K562 (cell line): ENCODE measurements around the gene PTCH2. TPM values are rescaled to one million over a fixed set of nuclear protein-coding genes. Genes with fewer than 3 reads are reported as not detected.

ENCODE experiments used
- ATAC-seq: fragments of 200-7000 bp; cut with Tn5 transposase; 3 replicates; pipeline ENCODE4 v1.9.1; 2020; ENCODE audit warnings: moderate library complexity
- BruUV-seq: library from RNA; stranded (reverse); fragments of 400-500 nt; replicated peaks from 2 replicates; lab custom pipeline; 2021; lab: Mats Ljungman, UMichigan
- CTCF ChIA-PET: fragments of 300-600 bp; formaldehyde crosslinking; extraction: SDS; loops from one replicate; lab custom pipeline; 2021; ENCODE audit warnings: low intra/inter-chr PET ratio; lab: Yijun Ruan, JAX
- POLR2A ChIA-PET: fragments of 300-600, 350-650 bp; sonication (Branson Sonifier 250); formaldehyde crosslinking; extraction: SDS; loops from one replicate; lab custom pipeline; 2021; ENCODE audit warnings: antibody characterized with exemption, inconsistent platforms; lab: Yijun Ruan, JAX
- DNase-seq, 4 experiments: peaks; one replicate each; pipeline versions ENCODE4 v3.0.0 to v3.0.0-alpha.2; 2011 to 2018; ENCODE audit warnings: low spot score in 3 of 4, mixed read lengths in 3 of 4; ENCODE audit errors: extremely low read depth in 1 of 4
- FAIRE-seq: peaks from 2 replicates; lab custom pipeline; 2011; peaks lifted over from hg19 to GRCh38; lab: Jason Lieb, UNC
- H2AFZ ChIP-seq: 2 replicates; pipeline ENCODE4 v1.6.0; 2011; ENCODE audit warnings: low read depth, low read length, control low read depth, inconsistent platforms
- H3K27ac ChIP-seq: fragments of 200-600 bp; 3 replicates; pipeline ENCODE4 v1.8.0; 2011; ENCODE audit warnings: low read depth, mild to moderate bottlenecking, control low read depth, inconsistent platforms, low read length, moderate library complexity, mixed read lengths; ENCODE audit errors: extremely low read depth
- H3K27me3 ChIP-seq, 2 experiments: fragments of 300-600 bp in 1 of 2; 2 replicates in 1 of 2; 3 replicates in 1 of 2; pipeline versions ENCODE4 v1.6.0 to v1.8.0; 2011; ENCODE audit warnings: inconsistent platforms in 2 of 2, low read length in 2 of 2, mild to moderate bottlenecking in 1 of 2, mixed read lengths in 1 of 2, moderate library complexity in 1 of 2; ENCODE audit not compliant: control insufficient read depth in 2 of 2, insufficient read depth in 2 of 2
- H3K36me3 ChIP-seq: fragments of 300-600 bp; 3 replicates; pipeline ENCODE4 v1.8.0; 2011; ENCODE audit warnings: mild to moderate bottlenecking, low read length, inconsistent platforms; ENCODE audit not compliant: control insufficient read depth, insufficient read depth
- H3K4me1 ChIP-seq, 2 experiments: fragments of 200-600 bp in 1 of 2; replicated peaks in 1 of 2; 2 replicates in 1 of 2; 3 replicates in 1 of 2; pipeline versions ENCODE4 v1.5.1 to v1.8.0; 2011; ENCODE audit warnings: inconsistent platforms in 2 of 2, low read length in 2 of 2, mild to moderate bottlenecking in 1 of 2, mixed read lengths in 1 of 2, moderate library complexity in 1 of 2; ENCODE audit not compliant: control insufficient read depth in 2 of 2, insufficient read depth in 2 of 2
- H3K4me2 ChIP-seq: 2 replicates; pipeline ENCODE4 v1.6.1; 2011; ENCODE audit warnings: low read length, control low read depth, inconsistent platforms, mixed read lengths; ENCODE audit not compliant: insufficient read depth
- H3K4me3 ChIP-seq: fragments of 200-600 bp; sonication (generic), shearing (Covaris generic); 2 replicates; pipeline ENCODE4 v1.5.1; 2016; ENCODE audit warnings: control low read depth, inconsistent platforms
- H3K79me2 ChIP-seq: fragments of 200-600 bp; 3 replicates; pipeline ENCODE4 v1.8.0; 2011; ENCODE audit warnings: low read length, inconsistent platforms; ENCODE audit not compliant: control insufficient read depth, insufficient read depth
- H3K9ac ChIP-seq, 2 experiments: 2 replicates each; pipeline versions ENCODE4 v1.6.0 to v1.6.1; 2011; ENCODE audit warnings: low read depth in 2 of 2, low read length in 2 of 2, control low read depth in 1 of 2, inconsistent platforms in 1 of 2, mild to moderate bottlenecking in 1 of 2, mixed read lengths in 1 of 2; ENCODE audit not compliant: insufficient read depth in 1 of 2
- H3K9me1 ChIP-seq: one replicate; pipeline ENCODE4 v1.6.0; 2011; ENCODE audit warnings: inconsistent platforms, mild to moderate bottlenecking, low read length, moderate library complexity; ENCODE audit not compliant: control insufficient read depth, insufficient read depth
- H3K9me3 ChIP-seq: replicated peaks from 2 replicates; pipeline ENCODE4 v1.5.1; 2011; ENCODE audit warnings: low read depth, low read length, inconsistent platforms; ENCODE audit not compliant: control insufficient read depth, insufficient read depth
- H4K20me1 ChIP-seq: replicated peaks from 2 replicates; pipeline ENCODE4 v1.6.1; 2011; ENCODE audit warnings: low read length, inconsistent platforms, mixed read lengths; ENCODE audit not compliant: control insufficient read depth, insufficient read depth
- CTCF ChIP-seq, 3 experiments: IDR thresholded peaks in 2 of 3; conservative IDR thresholded peaks in 1 of 3; 2 replicates each; pipeline ENCODE4 v1.5.1; 2011 to 2012; ENCODE audit warnings: low read length in 3 of 3, mild to moderate bottlenecking in 3 of 3, control low read depth in 2 of 3, improper control_type of control experiment in 1 of 3, inconsistent platforms in 1 of 3, low read depth in 1 of 3, mixed read lengths in 1 of 3, moderate library complexity in 1 of 3; ENCODE audit not compliant: insufficient read depth in 2 of 3
- GTF2A2 ChIP-seq: IDR thresholded peaks from 2 replicates; pipeline ENCODE4 v1.6.1; 2016; ENCODE audit warnings: mild to moderate bottlenecking, missing genetic modification characterization, missing compliant biosample characterization
- GTF2B ChIP-seq: IDR thresholded peaks from 2 replicates; pipeline ENCODE4 v1.6.1; 2011; ENCODE audit not compliant: insufficient read length; ENCODE audit errors: extremely low read depth
- LARP7 ChIP-seq: fragments of 450-650 bp; IDR thresholded peaks from 2 replicates; pipeline ENCODE4 v1.6.1; 2016
- NFATC3 ChIP-seq: fragments of 450-650 bp; IDR thresholded peaks from 2 replicates; pipeline ENCODE4 v1.6.1; 2017; ENCODE audit warnings: mild to moderate bottlenecking
- SLC30A9 ChIP-seq: fragments of 250-450 bp; sonication (Bioruptor Pico); IDR thresholded peaks from 2 replicates; pipeline ENCODE4 v1.8.0; 2022; ENCODE audit warnings: mild to moderate bottlenecking, moderate library complexity
- SMARCA4 ChIP-seq: fragments of 450-650 bp; IDR thresholded peaks from 2 replicates; pipeline ENCODE4 v1.6.1; 2016
- TAL1 ChIP-seq: fragments of 450-650 bp; IDR thresholded peaks from 2 replicates; pipeline ENCODE4 v1.6.1; 2016; ENCODE audit warnings: mild to moderate bottlenecking
- ZC3H11A ChIP-seq: IDR thresholded peaks from 2 replicates; pipeline ENCODE4 v1.6.1; 2012; ENCODE audit warnings: low read depth, low read length, improper control_type of control experiment
- ZNF445 ChIP-seq: fragments of 250-450 bp; sonication (Bioruptor Pico); IDR thresholded peaks from 2 replicates; pipeline ENCODE4 v1.4.0; 2020; ENCODE audit warnings: low read depth, mild to moderate bottlenecking, moderate library complexity
- WGBS: fragments of 100-300 bp; shearing (Covaris generic); methylation state at CpG from one replicate; pipeline ENCODE4 v1.1.6; 2016; ENCODE audit warnings: low coverage, mixed read lengths; ENCODE audit not compliant: insufficient coverage; ENCODE audit errors: missing lambda C conversion rate; 5-methylcytosine and 5-hydroxymethylcytosine counted together
- in situ Hi-C: fragments of 300-500 bp; cut with MboI; formaldehyde crosslinking; loops from 4 replicates; pipeline ENCODE4 v1.15.0; 2018; ENCODE audit warnings: inconsistent platforms, mixed read lengths
- intact Hi-C: fragments of 100-400 bp; cut with micrococcal nuclease; formaldehyde crosslinking; loops from 2 replicates; pipeline ENCODE4 v1.14.2; 2022
- polyA plus RNA-seq, 8 experiments: library from polyadenylated mRNA; depleted of rRNA in 4 of 8; stranded (reverse) in 5 of 8; unstranded in 3 of 8; fragments of >200 nt; fragmentation: Nextera tagmentation in 2 of 8; fragmentation: Illumina TruSeq in 1 of 8; extraction: Ambion mirVana in 2 of 8; extraction: Trizol in 1 of 8; gene quantifications; 2 replicates each; pipeline versions ENCODE4 v1.2.1 to v1.2.3, GENCODE V29; 2011 to 2014; ENCODE audit warnings: inconsistent platforms in 1 of 8, missing spikeins in 1 of 8
- total RNA-seq, 7 experiments: library from RNA; depleted of rRNA in 6 of 7; stranded (reverse); fragments of >200 nt in 6 of 7; fragmentation: Illumina TruSeq in 2 of 7; extraction: Trizol in 2 of 7; gene quantifications; 2 replicates each; pipeline versions ENCODE4 v1.2.1 to v1.2.3, GENCODE V29; 2011 to 2021; ENCODE audit warnings: low replicate concordance in 1 of 7
- TF ChIP-seq, protein P1 (sequence below): conservative IDR thresholded peaks from 2 replicates; pipeline ENCODE4 v1.6.1; 2011; ENCODE audit warnings: low read depth, mild to moderate bottlenecking, low read length; ENCODE audit not compliant: control insufficient read depth

Gene PTCH2
- total and polyA plus RNA-seq, 9 of the 15 experiments (the other 6 are each of a cell fraction or from before 2014, with no cell fraction given), result 0.15 to 27.3 (median 0.48) TPM; not detected in 1

GRCh38 chr1:44785029-44785380, 58.0 kb downstream of the PTCH2 start:
- Histone ChIP-seq H2AFZ (no peak overlapping the region), H3K36me3 (peaks cover 17% of the 10 kb centered on the region), H3K4me2 (no peak overlapping the region), H3K79me2 (no peaks in the 10 kb centered on the region), H3K4me3 (no peak overlapping the region), H3K27ac (no peak overlapping the region), H3K27me3 (no peaks in the 10 kb centered on the region), H3K9me3 (no peaks in the 10 kb centered on the region), H3K9ac (peak overlapping the region in 1 of 2 experiments; percentile 66; a peak in 2 of 4 replicates), H3K4me1 (peaks cover 2 to 17% of the 10 kb centered on the region in 2 experiments; a peak in 4 of 5 replicates), H3K9me1 (no peaks in the 10 kb centered on the region), H4K20me1 (no peaks in the 10 kb centered on the region)
- intact Hi-C loops (no loop called here), in situ Hi-C loops (no loop called here)
- FAIRE-seq (no peak), DNase-seq (no peak), ATAC-seq (no peak)
- ChIA-PET POLR2A (interaction anchor here (10.5 to 12.0 kb wide), 2 partner anchors 7 to 34 kb away, joined by 107 to 253 read pairs; partner anchors contain the start of gene RPS8), CTCF (no interaction called here)
- no peak for TF ChIP-seq NFATC3
- TF ChIP-seq SMARCA4, result no peak
- TF ChIP-seq LARP7, result no peak
- TF ChIP-seq ZC3H11A, result no peak
- WGBS, result 57% methylated on average over 6 of the region's 6 CpGs
- no TSS peak for BruUV-seq

DNA sequence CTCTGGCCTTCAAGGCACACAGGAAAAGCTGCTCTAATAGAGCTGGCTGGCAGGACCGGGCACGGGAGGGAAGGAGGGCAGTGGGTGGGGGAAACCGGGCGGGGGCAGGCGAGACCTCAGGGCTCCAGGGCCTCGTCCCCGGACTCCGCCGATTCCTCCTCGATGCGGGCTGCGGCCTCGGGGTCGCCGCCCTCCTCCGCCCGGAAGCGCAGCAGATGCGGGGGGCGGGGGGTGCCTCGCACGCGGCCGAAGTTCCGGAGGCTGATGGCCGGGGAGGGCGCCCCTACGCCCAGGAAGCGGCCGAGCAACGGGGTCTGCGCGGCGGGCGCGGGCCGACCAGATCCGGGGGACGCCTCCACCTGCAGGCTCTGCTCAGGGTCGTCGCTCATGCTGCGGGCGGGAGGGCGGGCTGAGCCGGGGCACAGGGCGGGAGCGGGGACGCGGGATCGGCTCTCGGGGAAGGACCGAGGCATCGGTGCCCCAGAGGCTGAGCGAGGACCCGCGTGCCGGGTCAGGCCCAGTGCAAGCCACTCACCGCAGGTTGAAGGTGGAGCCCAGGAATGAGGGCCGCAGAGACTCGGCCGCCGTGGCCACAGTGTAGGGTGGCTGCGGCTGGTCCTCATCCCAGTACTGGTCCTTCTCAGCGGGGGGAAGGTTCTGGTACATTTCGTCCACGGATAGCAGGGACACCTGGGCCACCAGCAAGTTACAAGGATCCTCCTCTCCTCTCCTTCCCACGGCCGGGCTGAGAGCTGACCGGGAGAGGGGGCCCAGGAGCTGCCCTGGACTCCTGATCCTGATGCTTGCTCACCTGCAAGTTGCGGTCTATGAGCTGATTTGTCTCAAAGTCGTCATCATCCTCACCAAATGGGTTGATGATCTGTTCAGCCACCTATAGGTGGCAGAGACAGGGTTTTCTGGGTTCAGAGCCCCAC, 58.7 kb downstream of the PTCH2 start:
- in situ Hi-C loops, result no loop called here
- FAIRE-seq, result no peak
- 71% methylated on average over 38 of the region's 71 CpGs for WGBS
- Histone ChIP-seq H3K4me1 (peaks cover 0 to 17% of the 10 kb centered on the region in 2 experiments; a peak in 4 of 5 replicates), H3K4me3 (no peak overlapping the region), H4K20me1 (no peaks in the 10 kb centered on the region), H3K4me2 (no peak overlapping the region), H2AFZ (no peak overlapping the region), H3K36me3 (peaks cover 23% of the 10 kb centered on the region), H3K27me3 (no peaks in the 10 kb centered on the region), H3K79me2 (no peaks in the 10 kb centered on the region), H3K27ac (no peak overlapping the region), H3K9me1 (no peaks in the 10 kb centered on the region), H3K9me3 (no peaks in the 10 kb centered on the region), H3K9ac (peak overlapping the region in 1 of 2 experiments; percentile 66; a peak in 2 of 4 replicates)
- no TSS peak for BruUV-seq
- CTCF ChIA-PET, result no interaction called here
- intact Hi-C loops, result no loop called here
- DNase-seq, result no peak
- POLR2A ChIA-PET, result interaction anchor here (1.3 to 12.0 kb wide), 6 partner anchors 4 to 63 kb away, joined by 4 to 253 read pairs (median 57); partner anchors contain the start of genes BEST4, BTBD19, PLK3 and RPS8
- ATAC-seq, result no peak
- TF ChIP-seq, protein P1, sequence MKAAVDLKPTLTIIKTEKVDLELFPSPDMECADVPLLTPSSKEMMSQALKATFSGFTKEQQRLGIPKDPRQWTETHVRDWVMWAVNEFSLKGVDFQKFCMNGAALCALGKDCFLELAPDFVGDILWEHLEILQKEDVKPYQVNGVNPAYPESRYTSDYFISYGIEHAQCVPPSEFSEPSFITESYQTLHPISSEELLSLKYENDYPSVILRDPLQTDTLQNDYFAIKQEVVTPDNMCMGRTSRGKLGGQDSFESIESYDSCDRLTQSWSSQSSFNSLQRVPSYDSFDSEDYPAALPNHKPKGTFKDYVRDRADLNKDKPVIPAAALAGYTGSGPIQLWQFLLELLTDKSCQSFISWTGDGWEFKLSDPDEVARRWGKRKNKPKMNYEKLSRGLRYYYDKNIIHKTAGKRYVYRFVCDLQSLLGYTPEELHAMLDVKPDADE, result no peak
- TF ChIP-seq TAL1, result no peak
- no peak for TF ChIP-seq GTF2B
- TF ChIP-seq CTCF (IDR thresholded peaks at IDR 0.05 in 2 of 3, conservative IDR thresholded peaks at IDR 0.05 in 1 of 3; ENCODE audit: insufficient read depth in 2 of 3, low read depth in 1 of 3, low read length in 3 of 3), result 0 out of 6 replicates have a peak, but pooled peaks of 2 of the 3 experiments have one; percentile 1 to 21
- TF ChIP-seq GTF2A2 (tag), result no peak
- no peak for TF ChIP-seq ZNF445 (CRISPR knock-in tag)
- TF ChIP-seq SLC30A9 (CRISPR knock-in tag), result no peak
